GM06990 (cell line): ENCODE measurements around the gene COQ7.

Source experiments
- DNase-seq: peaks from one replicate; pipeline ENCODE4 v3.0.0-alpha.2; 2011; ENCODE audit not compliant: insufficient read length; ENCODE audit errors: extremely low read depth
- H3K27me3 ChIP-seq: replicated peaks from 2 replicates; pipeline ENCODE4 v1.6.0; 2011; ENCODE audit warnings: low read length; ENCODE audit not compliant: control insufficient read depth, insufficient read depth
- H3K36me3 ChIP-seq: 2 replicates; pipeline ENCODE4 v1.5.1; 2011; ENCODE audit warnings: low read length; ENCODE audit not compliant: control insufficient read depth, insufficient read depth
- H3K4me3 ChIP-seq: replicated peaks from 2 replicates; pipeline ENCODE4 v1.5.1; 2011; ENCODE audit warnings: low read depth, mild to moderate bottlenecking, control low read depth, low read length
- TF ChIP-seq, protein P1 (sequence below): IDR thresholded peaks from 2 replicates; pipeline ENCODE4 v1.5.1; 2011; ENCODE audit warnings: low read length, control low read depth, mild to moderate bottlenecking, inconsistent platforms; ENCODE audit not compliant: insufficient read depth, poor library complexity, severe bottlenecking

The COQ7 gene

DNA sequence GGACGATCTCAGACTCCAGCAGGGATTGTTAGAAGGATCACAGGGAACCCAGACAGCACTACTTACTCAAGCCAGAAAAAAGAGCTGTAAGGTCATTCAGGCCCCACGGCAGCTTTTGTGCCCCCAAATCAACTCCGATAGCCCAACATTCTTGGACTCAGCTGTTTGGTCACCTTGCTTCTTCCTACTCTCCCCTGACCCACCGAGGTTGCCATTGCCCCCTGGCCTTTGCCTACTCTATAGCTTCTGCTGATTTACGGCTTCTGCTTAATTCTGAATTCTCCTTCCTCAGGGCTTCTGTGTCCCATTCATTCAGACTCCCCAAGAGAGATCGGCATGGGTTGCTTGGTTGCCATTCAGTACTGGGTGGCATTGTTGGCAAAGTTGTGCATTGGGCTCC, 37.7 kb downstream of the COQ7 start:
- Histone ChIP-seq H3K27me3 (no peaks in the 10 kb centered on the region), H3K4me3 (no peak overlapping the region), H3K36me3 (no peaks in the 10 kb centered on the region)
- no peak for DNase-seq
- TF ChIP-seq, protein P1, sequence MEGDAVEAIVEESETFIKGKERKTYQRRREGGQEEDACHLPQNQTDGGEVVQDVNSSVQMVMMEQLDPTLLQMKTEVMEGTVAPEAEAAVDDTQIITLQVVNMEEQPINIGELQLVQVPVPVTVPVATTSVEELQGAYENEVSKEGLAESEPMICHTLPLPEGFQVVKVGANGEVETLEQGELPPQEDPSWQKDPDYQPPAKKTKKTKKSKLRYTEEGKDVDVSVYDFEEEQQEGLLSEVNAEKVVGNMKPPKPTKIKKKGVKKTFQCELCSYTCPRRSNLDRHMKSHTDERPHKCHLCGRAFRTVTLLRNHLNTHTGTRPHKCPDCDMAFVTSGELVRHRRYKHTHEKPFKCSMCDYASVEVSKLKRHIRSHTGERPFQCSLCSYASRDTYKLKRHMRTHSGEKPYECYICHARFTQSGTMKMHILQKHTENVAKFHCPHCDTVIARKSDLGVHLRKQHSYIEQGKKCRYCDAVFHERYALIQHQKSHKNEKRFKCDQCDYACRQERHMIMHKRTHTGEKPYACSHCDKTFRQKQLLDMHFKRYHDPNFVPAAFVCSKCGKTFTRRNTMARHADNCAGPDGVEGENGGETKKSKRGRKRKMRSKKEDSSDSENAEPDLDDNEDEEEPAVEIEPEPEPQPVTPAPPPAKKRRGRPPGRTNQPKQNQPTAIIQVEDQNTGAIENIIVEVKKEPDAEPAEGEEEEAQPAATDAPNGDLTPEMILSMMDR, result no peak

DNA sequence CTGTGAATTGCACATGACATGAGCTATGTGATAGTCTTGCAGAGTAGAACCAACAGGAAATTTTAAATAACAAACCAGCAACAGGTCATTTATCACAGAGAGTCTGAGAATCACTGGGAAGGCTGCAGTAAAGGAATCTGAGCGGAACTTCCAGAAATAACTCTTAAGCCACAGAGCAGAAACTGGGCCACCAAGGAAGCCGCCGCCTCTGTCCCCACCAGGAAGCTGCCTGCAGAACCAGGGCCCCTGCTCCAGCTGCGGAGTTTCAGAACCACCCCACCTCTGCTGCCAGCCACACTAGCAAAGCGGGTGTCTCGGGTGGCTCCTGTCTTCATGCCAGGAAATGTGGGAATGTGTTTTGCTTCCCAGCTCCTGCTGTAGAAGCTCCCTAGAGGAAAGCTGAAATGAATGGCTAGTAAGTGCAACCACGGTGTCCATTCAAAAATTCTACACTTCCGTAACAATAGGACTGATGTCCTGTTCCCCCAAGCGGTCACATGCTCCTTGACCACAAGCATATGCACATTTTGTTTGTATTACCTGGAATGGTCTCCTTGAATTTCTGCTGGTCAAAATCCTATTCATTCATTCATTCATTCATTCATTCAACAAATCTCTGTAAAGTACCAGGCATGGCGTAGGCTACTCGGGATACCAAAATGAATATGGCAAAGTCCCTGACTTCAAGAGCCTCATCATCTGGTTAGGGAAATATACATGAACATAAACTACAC, 38.6 kb downstream of the COQ7 start:
- no peak for DNase-seq
- H3K36me3 ChIP-seq, result no peaks in the 10 kb centered on the region
- no peaks in the 10 kb centered on the region for H3K27me3 ChIP-seq
- no peak overlapping the region for H3K4me3 ChIP-seq
- TF ChIP-seq, protein P1, result no peak

DNA sequence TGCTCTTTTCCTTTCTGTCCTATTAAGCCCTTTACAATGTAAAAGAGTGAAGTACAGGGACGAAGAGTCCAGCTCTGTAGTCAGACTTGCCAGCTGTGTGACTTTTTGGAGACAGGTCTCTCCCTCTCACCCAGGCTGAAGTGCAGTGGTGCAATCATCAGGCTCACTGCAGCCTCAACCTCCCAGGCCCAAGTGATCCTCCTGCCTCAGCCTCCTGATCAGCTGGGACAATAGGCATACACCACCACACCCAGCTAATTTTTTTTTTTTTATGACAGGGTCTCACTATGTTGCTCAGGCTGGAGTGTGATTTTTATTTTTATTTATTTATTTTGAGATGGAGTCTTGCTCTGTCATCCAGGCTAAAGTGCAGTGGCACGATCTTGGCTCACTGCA, 39.2 kb downstream of the COQ7 start:
- no peak for DNase-seq
- Histone ChIP-seq H3K36me3 (no peaks in the 10 kb centered on the region), H3K27me3 (no peaks in the 10 kb centered on the region), H3K4me3 (no peak overlapping the region)
- TF ChIP-seq, protein P1, result no peak

DNA sequence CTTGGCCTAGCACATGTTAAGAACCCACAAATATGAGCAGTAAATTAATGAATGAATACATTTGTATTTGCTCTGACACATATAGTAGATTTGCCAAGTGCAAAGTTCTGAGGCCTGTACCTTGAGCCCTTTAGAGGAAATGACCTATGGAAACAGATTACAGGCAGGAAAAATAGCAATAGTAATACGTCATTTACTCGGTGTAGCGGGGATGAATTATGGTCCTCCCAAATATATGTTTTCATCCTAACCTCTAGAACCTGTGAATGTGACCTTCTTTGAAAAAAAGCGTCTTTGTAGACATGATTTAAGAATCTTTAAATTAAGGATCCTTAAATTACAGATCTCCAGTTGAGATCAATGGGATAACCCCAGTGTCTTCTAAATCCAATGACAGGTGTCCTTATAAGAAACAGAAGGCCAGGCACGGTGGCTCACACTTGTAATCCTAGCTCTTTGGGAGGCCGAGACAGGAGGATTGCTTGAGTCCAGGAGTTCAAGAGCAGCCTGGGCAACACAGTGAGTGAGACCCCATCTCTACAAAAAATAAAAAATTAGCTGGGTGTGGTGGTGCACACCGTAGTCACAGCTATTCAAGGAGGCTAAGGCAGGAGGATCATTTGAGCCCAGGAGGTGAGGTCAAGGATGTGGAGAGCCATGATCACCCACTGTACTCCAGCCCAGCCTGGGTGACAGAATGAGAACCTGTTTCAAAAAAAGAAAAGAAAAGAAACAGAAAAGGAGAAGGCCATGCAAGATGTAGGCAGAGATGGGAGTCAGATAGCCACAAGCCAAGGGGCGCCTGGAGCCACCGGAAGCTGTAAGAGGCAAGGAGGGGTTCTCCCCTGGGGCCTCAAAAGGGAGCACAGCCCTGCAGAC, 41.2 kb downstream of the COQ7 start:
- Histone ChIP-seq H3K27me3 (no peaks in the 10 kb centered on the region; the same call in 1 of the 2 replicates), H3K36me3 (no peaks in the 10 kb centered on the region), H3K4me3 (no peak overlapping the region)
- TF ChIP-seq, protein P1, result no peak
- DNase-seq, result no peak

DNA sequence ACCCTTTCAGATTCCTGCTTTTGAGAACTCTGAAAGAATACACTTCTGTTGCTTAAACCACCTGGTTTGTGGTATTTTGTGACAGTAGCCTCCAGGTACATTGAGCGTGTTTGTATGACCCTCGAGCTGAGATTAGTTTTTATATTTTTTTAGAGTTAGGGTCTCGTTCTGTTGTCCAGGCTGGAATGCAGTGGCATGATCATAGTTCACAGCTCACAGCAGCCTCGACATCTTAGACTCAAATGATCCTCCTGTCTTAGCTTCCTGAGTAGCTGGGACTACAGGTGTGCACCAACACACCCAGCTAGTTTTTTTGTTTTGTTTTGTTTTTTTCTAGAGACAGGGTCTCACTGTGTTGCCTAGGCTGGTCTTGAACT, 41.9 kb downstream of the COQ7 start:
- TF ChIP-seq, protein P1, result no peak
- Histone ChIP-seq H3K36me3 (no peaks in the 10 kb centered on the region), H3K4me3 (no peak overlapping the region), H3K27me3 (no peaks in the 10 kb centered on the region; the same call in 1 of the 2 replicates)
- DNase-seq, result no peak
